Heart left ventricle (tissue), 16 donors: Measurements from ENCODE around the gene PROCR. TPM values are rescaled to one million over a fixed set of nuclear protein-coding genes. Genes with fewer than 3 reads are reported as not detected.

Experiments used
- ATAC-seq, 4 donors: fragments of 200-7000 bp; cut with Tn5 transposase; one replicate each; pipeline ENCODE4 v1.9.1; 2020 to 2022; ENCODE audit warnings: moderate library complexity in 4 of 4, mild to moderate bottlenecking in 3 of 4, moderate number of reproducible peaks in 1 of 4
- DNase-seq, 5 donors: peaks; one replicate each; pipeline ENCODE4 v3.0.0-alpha.2; 2020
- H3K27ac ChIP-seq, 12 donors: fragments of 200-600 bp; sonication (generic) in 4 of 12; one replicate each; pipeline versions ENCODE4 v1.5.0 to v1.8.0; 2016 to 2022; ENCODE audit warnings: mild to moderate bottlenecking in 2 of 12
- H3K27me3 ChIP-seq, 9 donors: fragments of 200-600 bp; sonication (generic) in 2 of 9; one replicate each; pipeline versions ENCODE4 v1.5.1 to v1.8.0; 2016 to 2022; ENCODE audit warnings: mild to moderate bottlenecking in 3 of 9
- H3K36me3 ChIP-seq, 9 donors: fragments of 200-600 bp; sonication (generic) in 2 of 9; one replicate each; pipeline versions ENCODE4 v1.5.0 to v1.8.0; 2018 to 2022; ENCODE audit warnings: mild to moderate bottlenecking in 2 of 9
- H3K4me1 ChIP-seq, 12 donors: fragments of 200-600 bp; sonication (generic) in 4 of 12; one replicate each; pipeline versions ENCODE4 v1.5.0 to v1.8.0; 2016 to 2022; ENCODE audit warnings: mild to moderate bottlenecking in 3 of 12
- H3K4me3 ChIP-seq, 12 donors: fragments of 200-600 bp; sonication (generic) in 4 of 12; one replicate each; pipeline versions ENCODE4 v1.5.0 to v1.8.0; 2017 to 2022; ENCODE audit warnings: mild to moderate bottlenecking in 9 of 12, moderate library complexity in 4 of 12
- H3K9me3 ChIP-seq, 12 donors: fragments of 200-600 bp; sonication (generic) in 4 of 12; one replicate each; pipeline versions ENCODE4 v1.5.0 to v1.8.0; 2016 to 2022; ENCODE audit warnings: mild to moderate bottlenecking in 1 of 12
- POLR2A ChIP-seq, 2 donors: fragments of 450-650 bp; IDR thresholded peaks; one replicate each; pipeline ENCODE4 v1.6.1; 2017; ENCODE audit warnings: antibody characterized with exemption in 2 of 2, mild to moderate bottlenecking in 2 of 2, moderate library complexity in 2 of 2
- WGBS, 4 donors: extraction: QIAGEN DNeasy Blood & Tissue Kit in 2 of 4; methylation state at CpG; one replicate each; pipeline versions ENCODE4 v1.1.5 to v1.1.7; 2013 to 2018; 5-methylcytosine and 5-hydroxymethylcytosine counted together
- intact Hi-C, 10 donors: fragments of 100-400 bp; cut with DNase I; formaldehyde crosslinking; loops; one replicate each; pipeline versions ENCODE4 v1.11.1 to v1.14.2; 2022
- polyA plus RNA-seq, 2 donors: library from polyadenylated mRNA; stranded (reverse); fragments of 200-250 nt; gene quantifications; one replicate each; pipeline ENCODE4 v1.2.3, GENCODE V29; 2013
- total RNA-seq, 9 donors: library from RNA; depleted of rRNA in 2 of 9; stranded (reverse); fragments of >200 nt in 2 of 9; fragmentation: NEBNext Ultra II Directional in 3 of 9; extraction: Animal tissue kit (Norgen Biotek cat#: 25700) in 3 of 9; gene quantifications; one replicate each; pipeline versions ENCODE4 v1.1.0 to v1.2.4, GENCODE V29; 2016 to 2023
- TF ChIP-seq, protein P1 (sequence below), 12 donors: fragments of 200-600 bp; sonication (generic) in 4 of 12; IDR thresholded peaks; one replicate each; pipeline versions ENCODE4 v1.5.0 to v1.8.0; 2018 to 2022; ENCODE audit warnings: antibody characterized with exemption in 12 of 12, mild to moderate bottlenecking in 5 of 12
- donor health status: ischemic (EF 13 %, LVEDD 7.1; RV severe dilation, severe dysfunction).
- donor health status: healthy with polysubstance abuse.
- donor health status: DM: no; HTN: yes; CAD: no.
- donor health status: DM: no; HTN: no; CAD: no.
- donor health status: ischemic (EF 25% LVEDD 6.9; RV normal size, moderate dysfunction).
- donor health status: ischemic (EF 25% LVEDD 5.7; RV mildly dilated, moderate dysfunction).
- donor health status: healthy.
- donor health status: DM: yes; HTN: yes; CAD: no.
- donor health status: ischemic (EF 35%, LVEDD 5.7; RV mildly dilated, moderate dysfunction).
- donor health status: nonischemic (EF 11% LVEDD 7.7; RV severe dilation, severe dysfunction).
- donor health status: DM: yes; HTN: yes; CAD: no.
- donor health status: PGD.
- donor health status: ischemic (EF 29% LVEDD 5.4; RV normal size, mild dysfunction).
- donor health status: nonischemic (EF 23%, LVEDD 6.1; RV moderate dilation, normal function).

The PROCR gene
- total and polyA plus RNA-seq, 11 donors = 2.5 to 64.6 (median 11.9) TPM

DNA sequence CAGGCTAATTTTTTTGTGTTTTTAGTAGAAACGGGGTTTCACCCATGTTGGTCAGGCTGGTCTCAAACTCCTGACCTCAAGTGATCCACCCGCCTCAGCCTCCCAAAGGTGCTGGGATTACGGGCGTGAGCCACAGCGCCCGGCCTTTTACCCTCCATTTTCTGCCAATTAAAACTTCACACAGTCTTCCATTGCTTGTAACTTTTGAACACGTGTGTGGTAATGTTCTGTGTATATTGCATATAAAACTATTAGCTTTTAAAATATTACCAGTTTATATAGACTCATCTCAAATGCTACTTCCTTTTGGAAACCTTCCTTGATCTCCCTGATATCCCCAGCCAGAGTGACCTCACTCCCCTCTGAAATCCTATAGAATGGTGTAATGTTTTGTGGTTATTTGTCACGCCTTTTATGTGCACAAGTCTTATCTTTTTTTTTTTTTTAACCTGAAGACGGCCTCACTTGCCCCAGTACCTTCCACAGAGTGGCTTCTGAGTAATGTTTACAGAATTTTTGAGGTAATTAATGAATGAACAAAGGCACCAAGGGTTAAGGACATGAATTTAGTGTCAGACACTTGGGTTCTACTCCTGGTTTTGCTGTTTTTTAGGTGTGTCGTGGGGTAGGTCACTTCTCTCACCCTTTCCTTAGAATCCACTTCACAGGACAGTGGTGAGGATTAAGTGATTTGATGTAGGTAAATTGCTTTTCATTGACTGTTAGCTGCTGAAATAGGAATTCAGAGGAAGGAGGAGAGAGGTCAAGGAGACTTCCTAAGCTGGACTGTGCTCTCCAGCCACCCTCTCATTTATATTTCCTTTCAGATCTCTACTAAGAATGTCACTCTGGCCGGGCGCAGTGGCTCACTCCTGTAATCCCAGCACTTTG is 43.4 kb downstream of the PROCR start:
- 88 to 95% (median 94%) methylated on average over 12 of the region's 12 CpGs for WGBS, 4 donors
- Histone ChIP-seq H3K9me3 (no peaks in the 10 kb centered on the region), H3K27me3 (no peaks in the 10 kb centered on the region), H3K27ac (no peak overlapping the region), H3K36me3 (peaks cover 0 to 44% (median 8%) of the 10 kb centered on the region in 9 donors), H3K4me1 (no peaks in the 10 kb centered on the region), H3K4me3 (no peak overlapping the region)
- intact Hi-C loops = loop anchor here in 4 of 10 donors (5.0 to 10.0 kb wide), 4 partner anchors 181 to 381 kb away; partner anchors contain the start of genes GGT7 (in 3 of the 4) and ACSS2 (in 2 of the 4)
- DNase-seq = no peak
- TF ChIP-seq, protein P1, sequence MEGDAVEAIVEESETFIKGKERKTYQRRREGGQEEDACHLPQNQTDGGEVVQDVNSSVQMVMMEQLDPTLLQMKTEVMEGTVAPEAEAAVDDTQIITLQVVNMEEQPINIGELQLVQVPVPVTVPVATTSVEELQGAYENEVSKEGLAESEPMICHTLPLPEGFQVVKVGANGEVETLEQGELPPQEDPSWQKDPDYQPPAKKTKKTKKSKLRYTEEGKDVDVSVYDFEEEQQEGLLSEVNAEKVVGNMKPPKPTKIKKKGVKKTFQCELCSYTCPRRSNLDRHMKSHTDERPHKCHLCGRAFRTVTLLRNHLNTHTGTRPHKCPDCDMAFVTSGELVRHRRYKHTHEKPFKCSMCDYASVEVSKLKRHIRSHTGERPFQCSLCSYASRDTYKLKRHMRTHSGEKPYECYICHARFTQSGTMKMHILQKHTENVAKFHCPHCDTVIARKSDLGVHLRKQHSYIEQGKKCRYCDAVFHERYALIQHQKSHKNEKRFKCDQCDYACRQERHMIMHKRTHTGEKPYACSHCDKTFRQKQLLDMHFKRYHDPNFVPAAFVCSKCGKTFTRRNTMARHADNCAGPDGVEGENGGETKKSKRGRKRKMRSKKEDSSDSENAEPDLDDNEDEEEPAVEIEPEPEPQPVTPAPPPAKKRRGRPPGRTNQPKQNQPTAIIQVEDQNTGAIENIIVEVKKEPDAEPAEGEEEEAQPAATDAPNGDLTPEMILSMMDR (IDR thresholded peaks at IDR 0.05) = no peak
- TF ChIP-seq POLR2A (IDR thresholded peaks at IDR 0.05) = no peak
- no peak for ATAC-seq

DNA sequence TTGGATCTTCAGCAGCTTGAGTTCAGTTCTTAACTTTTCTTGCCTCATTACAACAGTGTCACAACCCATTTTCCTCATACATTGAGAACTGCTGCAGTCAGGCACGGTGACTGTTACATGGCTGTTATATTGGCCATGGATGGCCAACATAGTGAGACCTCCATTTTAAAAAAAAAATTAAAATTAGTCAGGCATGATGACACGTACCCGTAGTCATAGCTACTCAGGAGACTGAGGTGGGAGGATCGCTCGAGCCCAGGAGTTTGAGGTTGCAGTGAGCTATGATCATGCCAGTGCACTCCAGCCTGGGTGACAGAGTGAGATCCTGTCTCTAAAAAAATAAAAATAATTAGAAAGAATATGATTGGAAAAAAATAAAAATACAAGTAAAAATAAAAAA is 44.7 kb downstream of the PROCR start:
- Histone ChIP-seq H3K4me3 (no peak overlapping the region), H3K4me1 (no peaks in the 10 kb centered on the region), H3K27me3 (no peaks in the 10 kb centered on the region), H3K36me3 (peaks cover 0 to 38% (median 7%) of the 10 kb centered on the region in 9 donors), H3K27ac (no peak overlapping the region), H3K9me3 (no peaks in the 10 kb centered on the region)
- DNase-seq (no peak), ATAC-seq (no peak)
- TF ChIP-seq POLR2A (IDR thresholded peaks at IDR 0.05) = no peak
- TF ChIP-seq, protein P1 (IDR thresholded peaks at IDR 0.05) = no peak
- WGBS, 4 donors = 90 to 92% (median 91%) methylated on average over 5 of the region's 5 CpGs
- intact Hi-C loops = loop anchor here in 4 of 10 donors (5.0 to 10.0 kb wide), 4 partner anchors 182 to 382 kb away; partner anchors contain the start of genes GGT7 (in 3 of the 4) and ACSS2 (in 2 of the 4)

DNA sequence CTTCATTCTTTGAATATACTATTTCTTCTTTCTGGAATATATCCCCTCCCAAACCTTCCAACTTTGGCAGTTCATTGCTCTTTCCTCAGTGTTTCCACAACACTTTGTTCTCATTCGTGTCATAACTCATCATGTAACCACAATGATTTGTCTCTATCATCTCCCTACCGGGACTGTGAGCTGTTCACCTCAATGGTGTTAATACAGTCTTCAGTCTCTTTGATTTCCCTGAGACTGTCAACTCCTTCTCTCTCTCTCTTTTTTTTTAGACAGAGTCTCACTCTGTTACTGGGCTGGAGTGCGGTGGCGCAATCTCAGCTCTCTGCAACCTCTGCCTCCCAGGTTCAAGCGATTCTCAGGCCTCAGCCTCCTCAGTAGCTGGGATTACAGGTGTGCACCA is 52.1 kb downstream of the PROCR start:
- Histone ChIP-seq H3K27me3 (peaks cover 0 to 7% (median 0%) of the 10 kb centered on the region in 9 donors), H3K4me1 (peaks cover 0 to 12% (median 3%) of the 10 kb centered on the region in 12 donors), H3K36me3 (no peaks in the 10 kb centered on the region), H3K9me3 (no peaks in the 10 kb centered on the region), H3K4me3 (no peak overlapping the region), H3K27ac (no peak overlapping the region)
- DNase-seq (no peak), ATAC-seq (no peak)
- intact Hi-C loops = no loop called here
- TF ChIP-seq POLR2A (IDR thresholded peaks at IDR 0.05) = no peak
- TF ChIP-seq, protein P1 (IDR thresholded peaks at IDR 0.05) = no peak
- WGBS, 4 donors = 93 to 98% (median 96%) methylated on average over 5 of the region's 5 CpGs

DNA sequence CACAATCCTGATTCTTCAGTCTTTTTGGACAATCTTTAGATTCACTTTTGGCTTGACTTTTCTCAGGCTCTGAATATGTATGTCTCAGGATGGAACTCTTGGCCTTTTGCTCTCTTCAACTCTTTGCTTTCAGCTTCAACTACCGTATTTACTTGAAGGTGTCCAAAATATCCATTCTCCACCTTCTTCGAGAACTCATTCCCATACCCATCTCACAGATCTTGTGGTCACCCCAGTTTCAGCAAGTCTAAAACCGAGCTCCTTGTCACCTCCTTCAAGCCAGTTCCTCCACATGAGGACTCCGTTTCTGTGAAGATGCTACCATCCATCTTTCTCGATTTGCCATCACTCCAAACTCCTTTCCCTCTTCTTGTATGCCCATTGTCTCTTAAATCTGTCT is 52.7 kb downstream of the PROCR start:
- no peak overlapping the region for H3K27ac ChIP-seq
- H3K27me3 ChIP-seq = peaks cover 0 to 7% (median 0%) of the 10 kb centered on the region in 9 donors
- H3K4me3 ChIP-seq = no peak overlapping the region
- intact Hi-C loops = no loop called here
- DNase-seq (no peak), ATAC-seq (no peak)
- H3K36me3 ChIP-seq = no peaks in the 10 kb centered on the region
- TF ChIP-seq POLR2A (IDR thresholded peaks at IDR 0.05) = no peak
- TF ChIP-seq, protein P1 (IDR thresholded peaks at IDR 0.05) = no peak
- H3K9me3 ChIP-seq = no peaks in the 10 kb centered on the region
- WGBS, 4 donors = 94 to 96% (median 96%) methylated on average over 5 of the region's 5 CpGs
- peaks cover 0 to 12% (median 3%) of the 10 kb centered on the region in 12 donors for H3K4me1 ChIP-seq
